DOHH2 (cell line): Measurements from ENCODE around the gene PAPPA.

Experiments used
- CTCF ChIP-seq: fragments of 200-600 bp; sonication (generic); IDR thresholded peaks from one replicate; pipeline ENCODE4 v1.5.1; 2014; ENCODE audit warnings: antibody characterized with exemption, mild to moderate bottlenecking, low read depth, low read length; ENCODE audit not compliant: poor library complexity, severe bottlenecking
- EZH2phosphoT487 ChIP-seq: fragments of 200-600 bp; sonication (generic); IDR thresholded peaks from 2 replicates; pipeline ENCODE4 v1.6.1; 2017; ENCODE audit warnings: borderline replicate concordance, mild to moderate bottlenecking, antibody characterized with exemption, low read length, moderate library complexity, mixed read lengths

GRCh38 chr9:116236979-116237378 is 83.4 kb downstream of the PAPPA start:
- no peak for TF ChIP-seq CTCF
- TF ChIP-seq EZH2phosphoT487 = no peak
